MM.1S (cell line): ENCODE measurements around the gene CIB2.

Experiments
- CTCF ChIP-seq: fragments of 300-600 bp; sonication (generic); IDR thresholded peaks from 2 replicates; pipeline ENCODE4 v1.5.1; 2016; ENCODE audit warnings: antibody characterized with exemption, low read length, mixed read lengths
- EZH2 ChIP-seq: fragments of 300-600 bp; sonication (generic); optimal IDR thresholded peaks from 2 replicates; pipeline ENCODE3; 2017; ENCODE audit warnings: low read depth, mild to moderate bottlenecking, antibody characterized with exemption, low read length, mixed read lengths
- EZH2phosphoT487 ChIP-seq: fragments of 300-600 bp; sonication (generic); IDR thresholded peaks from 2 replicates; pipeline ENCODE4 v1.6.1; 2018; ENCODE audit warnings: antibody characterized with exemption, low read length

GRCh38 chr15:78109156-78109555, 22.1 kb downstream of the CIB2 start:
- TF ChIP-seq CTCF, result no peak
- TF ChIP-seq EZH2, result no peak
- no peak for TF ChIP-seq EZH2phosphoT487
